Spinal cord (tissue), 10 donors: ENCODE results near the gene PPP1R1A. TPM values are rescaled to one million over a fixed set of nuclear protein-coding genes. Genes with fewer than 3 reads are reported as not detected.

Experiments
- DNase-seq, 6 donors: peaks; one replicate each; pipeline versions ENCODE4 v3.0.0 to v3.0.0-alpha.2; 2013 to 2015; ENCODE audit warnings: low spot score in 6 of 6, low read depth in 4 of 6
- H3K27ac ChIP-seq: one replicate; pipeline ENCODE4 v1.5.1; 2013; ENCODE audit warnings: low read depth, low read length, control low read depth
- H3K27me3 ChIP-seq: one replicate; pipeline ENCODE4 v1.6.1; 2013; ENCODE audit warnings: low read length; ENCODE audit not compliant: control insufficient read depth, insufficient read depth
- H3K36me3 ChIP-seq: one replicate; pipeline ENCODE4 v1.6.1; 2013; ENCODE audit warnings: low read length; ENCODE audit not compliant: control insufficient read depth, insufficient read depth
- H3K4me1 ChIP-seq: one replicate; pipeline ENCODE4 v1.6.1; 2013; ENCODE audit warnings: low read length; ENCODE audit not compliant: control insufficient read depth, insufficient read depth
- H3K4me3 ChIP-seq: one replicate; pipeline ENCODE4 v1.5.1; 2013; ENCODE audit warnings: low read depth, low read length, control low read depth
- H3K9me3 ChIP-seq: one replicate; pipeline ENCODE4 v1.6.1; 2013; ENCODE audit warnings: low read length; ENCODE audit not compliant: control insufficient read depth, insufficient read depth
- WGBS: methylation state at CpG from one replicate; pipeline ENCODE4 v1.1.5; 2013; ENCODE audit warnings: missing lambda C conversion rate; ENCODE audit not compliant: insufficient coverage; 5-methylcytosine and 5-hydroxymethylcytosine counted together
- polyA plus RNA-seq, 2 donors: library from polyadenylated mRNA; unstranded; fragments of 120-200 nt; gene quantifications; one replicate each; pipeline ENCODE4 v1.2.1, GENCODE V29; 2013; ENCODE audit not compliant: insufficient read length in 2 of 2
- total RNA-seq, 2 donors: library from RNA; depleted of rRNA in 1 of 2; stranded (reverse); fragments of 120-200 nt in 1 of 2; fragments of >200 nt in 1 of 2; gene quantifications; one replicate each; pipeline versions ENCODE4 v1.2.3 to v1.2.4, GENCODE V29; 2013 to 2014
- donor health status: healthy.

Gene PPP1R1A
- total and polyA plus RNA-seq, 4 donors = 9.4 to 129 (median 68.6) TPM

DNA sequence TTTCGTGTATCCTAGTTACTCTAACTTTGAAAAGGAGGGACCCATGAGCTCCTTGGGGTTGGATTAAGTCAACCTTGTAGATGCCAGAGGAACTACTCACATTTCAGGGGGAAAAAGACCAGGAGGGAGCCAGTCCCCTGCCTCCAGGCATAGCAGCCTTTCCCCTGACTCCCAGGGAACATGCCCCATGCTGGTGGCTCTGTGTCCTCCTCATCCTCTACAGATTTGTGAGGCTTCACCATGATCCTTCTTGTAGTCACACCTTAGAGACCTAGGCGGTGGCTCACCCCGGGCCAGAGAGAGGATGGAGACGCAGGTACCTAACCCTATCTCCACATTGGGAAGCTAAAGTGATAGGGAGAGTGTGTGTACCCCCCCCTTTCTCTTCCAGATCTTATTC is 16.0 kb upstream of the PPP1R1A start:
- Histone ChIP-seq H3K27me3 (no peaks in the 10 kb centered on the region), H3K4me3 (no peak overlapping the region), H3K36me3 (no peaks in the 10 kb centered on the region), H3K27ac (no peak overlapping the region), H3K4me1 (peaks cover 10% of the 10 kb centered on the region), H3K9me3 (no peaks in the 10 kb centered on the region)
- no peak for DNase-seq
- 60% methylated on average over 1 of the region's 4 CpGs for WGBS

DNA sequence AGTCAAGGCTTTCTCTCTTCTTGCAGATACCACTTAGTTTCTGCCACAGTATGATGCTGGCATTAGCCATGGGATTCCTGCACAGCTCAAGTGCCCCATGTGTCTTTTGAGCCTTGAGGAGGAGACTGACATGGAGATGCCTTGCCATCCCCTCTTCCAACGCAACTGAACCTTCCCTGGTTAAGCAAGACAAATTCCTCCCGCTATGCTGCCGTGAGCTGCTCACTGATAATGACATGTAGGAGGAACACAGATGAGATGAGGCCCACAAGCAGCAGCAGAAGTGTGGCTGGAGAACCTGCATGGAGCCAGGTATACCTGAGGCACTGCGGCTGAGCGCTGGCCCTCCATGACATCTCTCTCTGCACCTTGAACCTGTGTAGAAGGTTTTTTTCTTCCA is 15.4 kb upstream of the PPP1R1A start:
- H3K9me3 ChIP-seq = no peaks in the 10 kb centered on the region
- H3K4me3 ChIP-seq = no peak overlapping the region
- DNase-seq = no peak
- H3K27ac ChIP-seq = no peak overlapping the region
- H3K4me1 ChIP-seq = peaks cover 10% of the 10 kb centered on the region
- 93% methylated on average over 4 of the region's 5 CpGs for WGBS
- H3K36me3 ChIP-seq = no peaks in the 10 kb centered on the region
- no peaks in the 10 kb centered on the region for H3K27me3 ChIP-seq

DNA sequence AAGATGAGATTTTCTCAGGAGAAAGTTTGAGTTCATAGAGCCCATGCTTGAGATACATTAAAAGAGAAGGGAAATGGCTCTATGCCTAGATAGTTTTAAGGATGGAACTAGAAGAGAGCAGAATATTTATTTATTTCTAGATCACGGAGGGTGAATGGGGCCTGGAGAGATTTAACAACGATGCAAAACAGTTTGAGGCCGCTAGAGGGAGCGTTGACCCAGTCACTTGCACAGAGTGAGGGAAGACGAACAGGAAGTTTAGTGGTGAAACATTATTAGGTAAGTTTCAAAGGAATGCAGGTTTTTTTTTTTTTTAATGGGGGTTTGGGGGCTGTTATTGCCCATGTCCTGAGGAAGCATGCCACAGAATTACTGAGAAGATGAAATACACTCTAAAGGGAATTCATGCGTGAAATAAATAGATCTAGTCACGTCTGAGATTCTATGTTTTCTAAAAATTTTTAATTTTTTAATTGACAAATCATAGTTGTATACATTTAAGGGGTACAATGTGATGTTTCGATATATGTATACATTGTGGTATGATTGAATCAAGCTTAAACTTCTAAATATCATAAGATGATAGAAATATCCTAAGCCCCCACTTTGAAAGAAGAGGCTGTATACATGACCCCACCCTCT is 14.8 kb upstream of the PPP1R1A start:
- no peaks in the 10 kb centered on the region for H3K9me3 ChIP-seq
- no peak overlapping the region for H3K4me3 ChIP-seq
- no peaks in the 10 kb centered on the region for H3K36me3 ChIP-seq
- H3K27me3 ChIP-seq = no peaks in the 10 kb centered on the region
- peak in 3 of 6 donors; percentile 54 to 88 (median 82) for DNase-seq
- peaks cover 6% of the 10 kb centered on the region for H3K4me1 ChIP-seq
- WGBS = 5% methylated on average over 4 of the region's 8 CpGs
- no peak overlapping the region for H3K27ac ChIP-seq

DNA sequence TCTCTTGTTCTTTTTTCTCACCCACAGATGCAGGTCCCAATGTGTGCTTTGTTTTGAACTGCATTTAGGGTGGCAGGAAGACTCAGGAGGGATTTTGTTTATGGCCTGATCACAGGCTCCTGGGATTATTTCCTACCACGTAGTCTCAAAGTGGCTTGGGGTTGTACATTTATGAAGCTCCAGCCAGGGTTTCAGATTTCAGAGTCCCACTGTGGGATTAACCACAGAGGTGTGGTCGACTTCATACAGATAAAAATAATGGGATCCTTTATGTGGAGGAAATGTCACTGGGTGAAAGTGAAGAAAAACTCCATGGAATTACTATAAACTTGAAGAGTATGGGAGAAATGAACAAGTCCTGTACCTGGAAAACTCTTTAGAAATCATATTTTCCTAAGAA is 14.2 kb upstream of the PPP1R1A start:
- no peak for DNase-seq
- no peak overlapping the region for H3K27ac ChIP-seq
- H3K27me3 ChIP-seq = no peaks in the 10 kb centered on the region
- H3K4me1 ChIP-seq = no peaks in the 10 kb centered on the region
- no peaks in the 10 kb centered on the region for H3K9me3 ChIP-seq
- WGBS = 100% methylated on average over 1 of the region's 2 CpGs
- H3K36me3 ChIP-seq = no peaks in the 10 kb centered on the region
- H3K4me3 ChIP-seq = no peak overlapping the region

DNA sequence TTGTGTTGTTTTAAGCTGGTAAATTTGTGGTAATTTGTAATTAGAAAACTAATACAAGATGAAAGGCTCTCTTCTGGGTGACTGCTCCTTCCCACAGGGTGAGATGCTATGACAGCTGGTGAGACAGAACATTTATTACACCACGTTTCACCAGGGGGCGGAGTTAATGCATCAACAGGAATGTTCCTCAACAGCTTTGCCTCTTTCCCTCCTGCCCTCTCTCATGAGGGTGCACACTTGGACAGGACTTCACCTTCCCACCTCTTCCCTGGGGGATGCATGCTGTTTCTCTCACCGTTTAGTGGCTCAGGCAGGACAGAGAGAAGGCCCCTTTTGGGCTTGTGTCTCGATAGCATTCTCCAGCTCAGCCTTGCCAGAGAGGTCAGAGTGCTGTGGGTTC is 13.4 kb upstream of the PPP1R1A start:
- WGBS = 35% methylated on average over 4 of the region's 4 CpGs
- Histone ChIP-seq H3K36me3 (no peaks in the 10 kb centered on the region), H3K4me3 (no peak overlapping the region), H3K4me1 (no peaks in the 10 kb centered on the region), H3K27ac (no peak overlapping the region), H3K27me3 (no peaks in the 10 kb centered on the region), H3K9me3 (no peaks in the 10 kb centered on the region)
- peak in 1 of 6 donors; percentile 39 for DNase-seq

DNA sequence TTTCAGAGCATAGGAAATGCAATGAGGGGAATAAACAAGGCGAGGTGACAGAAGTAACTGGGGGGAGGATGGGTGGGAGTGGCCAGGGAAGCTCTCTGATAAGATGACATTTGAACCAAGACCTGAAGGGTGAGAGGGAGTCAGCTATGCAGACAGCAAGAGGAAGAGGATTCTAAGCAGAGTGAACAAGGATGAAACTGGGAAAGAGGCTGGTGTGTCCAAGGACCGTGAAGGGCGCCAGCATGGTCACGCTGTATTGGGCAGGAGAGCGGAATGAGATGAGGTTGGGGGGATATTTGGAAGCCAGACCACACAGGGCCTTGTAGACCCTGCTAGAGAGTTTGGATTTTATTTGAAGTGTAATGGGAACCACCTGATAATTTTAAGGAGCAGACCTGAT is 10.5 kb upstream of the PPP1R1A start:
- H3K4me1 ChIP-seq = no peaks in the 10 kb centered on the region
- H3K27ac ChIP-seq = no peak overlapping the region
- no peaks in the 10 kb centered on the region for H3K27me3 ChIP-seq
- DNase-seq = no peak
- no peaks in the 10 kb centered on the region for H3K9me3 ChIP-seq
- 76% methylated on average over 4 of the region's 5 CpGs for WGBS
- no peaks in the 10 kb centered on the region for H3K36me3 ChIP-seq
- H3K4me3 ChIP-seq = no peak overlapping the region

DNA sequence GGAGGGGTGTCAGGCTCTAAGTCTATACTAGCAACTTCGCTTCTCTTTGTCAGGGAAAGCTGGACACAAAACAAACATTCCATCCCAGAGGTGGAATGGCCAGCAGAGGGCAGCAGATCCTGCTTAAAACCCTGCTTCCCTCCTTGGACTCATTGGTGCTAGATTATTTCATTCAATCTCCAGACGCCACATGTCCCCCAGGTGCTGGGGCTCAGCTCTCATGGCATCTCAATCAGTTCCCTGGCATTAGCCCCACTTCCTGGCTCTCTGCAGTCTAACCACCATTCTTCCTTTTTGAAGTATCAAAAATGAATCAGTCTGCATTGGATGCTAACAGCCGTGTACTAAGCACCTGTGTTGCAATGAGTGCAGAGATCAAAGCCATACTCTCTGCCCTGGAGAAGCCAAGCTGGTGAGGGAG is 8.1 kb upstream of the PPP1R1A start:
- Histone ChIP-seq H3K36me3 (no peaks in the 10 kb centered on the region), H3K27ac (no peak overlapping the region), H3K9me3 (no peaks in the 10 kb centered on the region), H3K4me1 (no peaks in the 10 kb centered on the region), H3K4me3 (no peak overlapping the region), H3K27me3 (no peaks in the 10 kb centered on the region)
- 13% methylated on average over 3 of the region's 3 CpGs for WGBS
- peak in 5 of 6 donors; percentile 52 to 92 (median 64) for DNase-seq

DNA sequence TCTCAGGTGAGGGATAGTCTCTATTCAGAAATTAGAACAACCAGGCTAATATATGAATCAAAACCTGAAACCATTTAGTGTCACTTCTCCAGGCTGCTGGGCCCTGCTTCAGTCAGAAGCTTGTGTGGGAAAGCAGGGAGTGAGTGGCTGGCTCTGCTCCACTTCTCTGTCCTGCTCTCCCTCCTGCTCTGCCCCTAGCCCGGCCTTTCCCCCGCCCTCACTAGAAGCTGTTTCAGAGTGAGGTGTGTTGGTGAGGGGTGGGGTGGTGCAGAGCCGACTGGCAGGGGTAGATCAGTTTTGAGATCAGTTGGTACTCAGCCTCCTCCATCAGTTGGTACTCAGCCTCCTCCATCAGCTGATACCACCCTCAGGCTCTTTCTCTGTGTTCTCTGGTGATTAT is 7.0 kb upstream of the PPP1R1A start:
- H3K4me3 ChIP-seq = no peak overlapping the region
- H3K4me1 ChIP-seq = peaks cover 7% of the 10 kb centered on the region
- H3K27me3 ChIP-seq = no peaks in the 10 kb centered on the region
- H3K27ac ChIP-seq = no peak overlapping the region
- H3K9me3 ChIP-seq = no peaks in the 10 kb centered on the region
- no peaks in the 10 kb centered on the region for H3K36me3 ChIP-seq
- no peak for DNase-seq
- no CpG with 5 or more reads among the region's 3 CpGs for WGBS

DNA sequence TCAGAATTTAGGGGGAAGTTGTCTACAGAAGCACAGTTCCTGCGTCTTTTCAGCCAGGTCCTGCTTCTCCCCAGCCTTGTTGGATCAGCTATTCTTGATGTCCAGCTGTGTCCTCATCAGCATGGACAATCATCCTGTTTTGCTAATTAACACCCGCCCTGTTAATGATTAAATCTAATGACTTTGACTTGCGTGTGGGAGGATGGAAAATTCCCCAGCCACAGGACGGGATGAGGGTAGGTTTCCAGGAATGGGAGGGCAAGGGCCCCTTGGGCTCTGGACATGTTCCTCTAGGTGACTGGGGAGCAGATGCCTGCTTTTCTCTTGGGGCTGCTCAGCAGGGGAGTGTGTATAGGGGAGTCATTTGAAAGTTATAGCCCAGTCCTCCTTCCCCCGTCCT is 5.3 kb upstream of the PPP1R1A start:
- no peak for DNase-seq
- no peak overlapping the region for H3K4me3 ChIP-seq
- 47% methylated on average over 3 of the region's 5 CpGs for WGBS
- H3K9me3 ChIP-seq = no peaks in the 10 kb centered on the region
- no peaks in the 10 kb centered on the region for H3K36me3 ChIP-seq
- H3K4me1 ChIP-seq = peaks cover 11% of the 10 kb centered on the region
- H3K27me3 ChIP-seq = peaks cover 3% of the 10 kb centered on the region
- no peak overlapping the region for H3K27ac ChIP-seq

DNA sequence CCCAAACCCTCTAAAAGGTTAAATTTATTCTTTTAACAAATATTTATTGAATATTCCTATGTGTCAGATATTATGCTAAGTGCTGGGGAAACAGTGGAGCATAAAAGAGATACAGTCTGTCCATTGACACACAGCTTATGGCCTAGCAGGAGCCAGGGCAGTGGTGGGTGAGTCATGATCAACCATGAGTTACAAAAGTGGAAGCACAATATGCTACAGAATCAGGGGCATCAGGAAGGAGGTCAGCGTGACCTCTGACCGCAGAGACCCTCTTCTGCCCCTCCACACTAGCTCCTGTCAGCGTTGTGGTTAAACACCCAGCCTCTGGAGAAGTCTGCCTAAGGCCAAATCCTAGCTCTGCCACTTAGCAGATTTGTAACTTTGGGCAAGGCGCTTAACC is 4.7 kb upstream of the PPP1R1A start:
- no peaks in the 10 kb centered on the region for H3K9me3 ChIP-seq
- H3K4me1 ChIP-seq = peaks cover 14% of the 10 kb centered on the region
- no peaks in the 10 kb centered on the region for H3K36me3 ChIP-seq
- no peak overlapping the region for H3K27ac ChIP-seq
- H3K27me3 ChIP-seq = peaks cover 4% of the 10 kb centered on the region
- WGBS = 60% methylated on average over 3 of the region's 4 CpGs
- no peak for DNase-seq
- no peak overlapping the region for H3K4me3 ChIP-seq
